Neural progenitor cell (in vitro differentiated cells): Measurements from ENCODE around the gene MTHFR. TPM values are rescaled to one million over a fixed set of nuclear protein-coding genes. Genes with fewer than 3 reads are reported as not detected.

ENCODE experiments used
- DNase-seq: peaks from one replicate; pipeline ENCODE4 v3.0.0-alpha.2; 2016; ENCODE audit warnings: low spot score
- H2AFZ ChIP-seq: fragments of 200-600 bp; sonication (generic); replicated peaks from 2 replicates; pipeline ENCODE4 v1.6.1; 2016; ENCODE audit warnings: antibody characterized with exemption
- H3F3A ChIP-seq: fragments of 200-600 bp; sonication (generic); 2 replicates; pipeline ENCODE4 v1.6.1; 2016; ENCODE audit warnings: antibody characterized with exemption, low read depth
- H3K27ac ChIP-seq: fragments of 200-600 bp; sonication (generic); 2 replicates; pipeline ENCODE4 v1.5.1; 2016; ENCODE audit warnings: mild to moderate bottlenecking
- H3K27me3 ChIP-seq: fragments of 200-600 bp; sonication (generic); 2 replicates; pipeline ENCODE4 v1.6.1; 2016; ENCODE audit warnings: mild to moderate bottlenecking, moderate library complexity
- H3K36me3 ChIP-seq: fragments of 200-600 bp; sonication (generic); 2 replicates; pipeline ENCODE4 v1.5.1; 2016
- H3K4me1 ChIP-seq: fragments of 200-600 bp; sonication (generic); 2 replicates; pipeline ENCODE4 v1.6.1; 2016; ENCODE audit warnings: mixed run types
- H3K4me2 ChIP-seq: fragments of 200-600 bp; sonication (generic); 2 replicates; pipeline ENCODE4 v1.6.1; 2016
- H3K4me3 ChIP-seq: fragments of 200-600 bp; sonication (generic); 2 replicates; pipeline ENCODE4 v1.5.1; 2016
- H3K79me2 ChIP-seq: fragments of 200-600 bp; sonication (generic); 2 replicates; pipeline ENCODE4 v1.6.1; 2016; ENCODE audit warnings: low read depth
- H3K9ac ChIP-seq: fragments of 200-600 bp; sonication (generic); 2 replicates; pipeline ENCODE4 v1.6.1; 2016
- H3K9me3 ChIP-seq: fragments of 200-600 bp; sonication (generic); 2 replicates; pipeline ENCODE4 v1.5.1; 2016; ENCODE audit warnings: low read depth
- H4K20me1 ChIP-seq: fragments of 200-600 bp; sonication (generic); 2 replicates; pipeline ENCODE4 v1.6.1; 2016; ENCODE audit warnings: low read depth
- H3K27ac Mint-ChIP-seq: 3 replicates; pipeline ENCODE4 v1.8.0; 2021; ENCODE audit warnings: mixed read lengths
- H3K27me3 Mint-ChIP-seq: 2 replicates; pipeline ENCODE4 v1.8.0; 2022; ENCODE audit warnings: low read depth, mild to moderate bottlenecking, inconsistent platforms, moderate library complexity, mixed read lengths; ENCODE audit not compliant: insufficient read depth
- H3K36me3 Mint-ChIP-seq: 3 replicates; pipeline ENCODE4 v1.8.0; 2021; ENCODE audit warnings: mixed read lengths
- H3K4me1 Mint-ChIP-seq: 3 replicates; pipeline ENCODE4 v1.8.0; 2021; ENCODE audit warnings: mixed read lengths
- H3K4me3 Mint-ChIP-seq: 3 replicates; pipeline ENCODE4 v1.8.0; 2021; ENCODE audit warnings: mild to moderate bottlenecking, moderate library complexity, mixed read lengths
- H3K9me3 Mint-ChIP-seq: 3 replicates; pipeline ENCODE4 v1.8.0; 2020; ENCODE audit warnings: mixed read lengths
- EZH2 ChIP-seq: fragments of 200-600 bp; sonication (generic); IDR thresholded peaks from 2 replicates; pipeline ENCODE4 v1.6.1; 2017; ENCODE audit warnings: antibody characterized with exemption, mild to moderate bottlenecking, moderate library complexity
- EZH2phosphoT487 ChIP-seq: fragments of 200-600 bp; sonication (generic); IDR thresholded peaks from 2 replicates; pipeline ENCODE4 v1.6.1; 2017; ENCODE audit warnings: antibody characterized with exemption
- total RNA-seq: library from RNA; depleted of rRNA; stranded (reverse); fragments of >200 nt; gene quantifications from 2 replicates; pipeline ENCODE4 v1.2.3, GENCODE V29; 2015; ENCODE audit warnings: low replicate concordance
- TF ChIP-seq, protein P1 (sequence below): fragments of 200-600 bp; sonication (generic); IDR thresholded peaks from 2 replicates; pipeline ENCODE4 v1.5.1; 2017; ENCODE audit warnings: antibody characterized with exemption, mild to moderate bottlenecking

Gene MTHFR
- total RNA-seq, 1 donor from 2014 or later = 7.0 TPM

- H3K4me3 ChIP-seq = no peak overlapping the region
- peaks cover 11% of the 10 kb centered on the region for H3K79me2 ChIP-seq
- no peak overlapping the region for H3K4me3 Mint-ChIP-seq
- H3K9me3 ChIP-seq = no peaks in the 10 kb centered on the region
- no peaks in the 10 kb centered on the region for H3K9me3 Mint-ChIP-seq
- H3K4me1 Mint-ChIP-seq = peaks cover 37% of the 10 kb centered on the region
- H3K27me3 ChIP-seq = no peaks in the 10 kb centered on the region
- peaks cover 12% of the 10 kb centered on the region for H4K20me1 ChIP-seq
- no peak for DNase-seq
- H3F3A ChIP-seq = peaks cover 29% of the 10 kb centered on the region
- no peaks in the 10 kb centered on the region for H3K36me3 ChIP-seq
- no peak for TF ChIP-seq EZH2
- TF ChIP-seq, protein P1, sequence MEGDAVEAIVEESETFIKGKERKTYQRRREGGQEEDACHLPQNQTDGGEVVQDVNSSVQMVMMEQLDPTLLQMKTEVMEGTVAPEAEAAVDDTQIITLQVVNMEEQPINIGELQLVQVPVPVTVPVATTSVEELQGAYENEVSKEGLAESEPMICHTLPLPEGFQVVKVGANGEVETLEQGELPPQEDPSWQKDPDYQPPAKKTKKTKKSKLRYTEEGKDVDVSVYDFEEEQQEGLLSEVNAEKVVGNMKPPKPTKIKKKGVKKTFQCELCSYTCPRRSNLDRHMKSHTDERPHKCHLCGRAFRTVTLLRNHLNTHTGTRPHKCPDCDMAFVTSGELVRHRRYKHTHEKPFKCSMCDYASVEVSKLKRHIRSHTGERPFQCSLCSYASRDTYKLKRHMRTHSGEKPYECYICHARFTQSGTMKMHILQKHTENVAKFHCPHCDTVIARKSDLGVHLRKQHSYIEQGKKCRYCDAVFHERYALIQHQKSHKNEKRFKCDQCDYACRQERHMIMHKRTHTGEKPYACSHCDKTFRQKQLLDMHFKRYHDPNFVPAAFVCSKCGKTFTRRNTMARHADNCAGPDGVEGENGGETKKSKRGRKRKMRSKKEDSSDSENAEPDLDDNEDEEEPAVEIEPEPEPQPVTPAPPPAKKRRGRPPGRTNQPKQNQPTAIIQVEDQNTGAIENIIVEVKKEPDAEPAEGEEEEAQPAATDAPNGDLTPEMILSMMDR = no peak
- TF ChIP-seq EZH2phosphoT487 = no peak
- no peak overlapping the region for H3K4me2 ChIP-seq
- peaks cover 10% of the 10 kb centered on the region for H3K36me3 Mint-ChIP-seq
- H3K27me3 Mint-ChIP-seq = peaks cover 6% of the 10 kb centered on the region
- no peak overlapping the region for H3K27ac ChIP-seq
- no peak overlapping the region for H3K27ac Mint-ChIP-seq
- no peak overlapping the region for H2AFZ ChIP-seq
- peaks cover 25% of the 10 kb centered on the region for H3K4me1 ChIP-seq
- H3K9ac ChIP-seq = no peak overlapping the region
These were observed 5.4 kb downstream of the MTHFR start for GRCh38 chr1:11800391-11800755.

DNA sequence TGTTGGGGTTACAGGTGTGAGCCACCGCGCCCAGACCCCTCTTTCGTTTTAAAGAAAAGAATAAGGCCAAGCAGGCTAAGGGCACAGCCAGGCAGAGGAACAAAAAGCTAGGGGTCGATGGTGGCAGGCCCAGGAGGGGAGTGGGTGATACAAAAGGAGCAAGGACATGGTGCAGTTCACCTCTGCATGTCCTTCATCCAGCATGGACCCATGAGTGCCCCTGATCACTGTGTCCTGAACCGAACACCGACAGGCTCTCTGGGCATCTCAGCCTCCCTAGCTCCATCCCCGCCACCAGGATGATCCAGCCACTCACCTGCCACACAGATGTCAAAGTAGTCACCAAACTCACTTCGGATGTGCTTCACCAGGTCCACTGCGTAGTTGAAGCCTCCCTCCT lies 5.9 kb downstream of the MTHFR start:
- Histone ChIP-seq H3K9ac (no peak overlapping the region), H3K4me3 (no peak overlapping the region), H3K9me3 (no peaks in the 10 kb centered on the region), H3F3A (peaks cover 25% of the 10 kb centered on the region), H2AFZ (no peak overlapping the region), H4K20me1 (peaks cover 12% of the 10 kb centered on the region), H3K27me3 (no peaks in the 10 kb centered on the region), H3K27ac (no peak overlapping the region), H3K4me1 (peaks cover 25% of the 10 kb centered on the region), H3K4me2 (no peak overlapping the region), H3K79me2 (peaks cover 6% of the 10 kb centered on the region), H3K36me3 (no peaks in the 10 kb centered on the region)
- peaks cover 10% of the 10 kb centered on the region for H3K36me3 Mint-ChIP-seq
- peaks cover 35% of the 10 kb centered on the region for H3K4me1 Mint-ChIP-seq
- TF ChIP-seq EZH2phosphoT487 (no peak), EZH2 (no peak)
- TF ChIP-seq, protein P1 = no peak
- peak overlapping the region; percentile 66 for H3K27ac Mint-ChIP-seq
- no peak for DNase-seq
- H3K9me3 Mint-ChIP-seq = no peaks in the 10 kb centered on the region
- H3K4me3 Mint-ChIP-seq = peak overlapping the region; percentile 50
- H3K27me3 Mint-ChIP-seq = peaks cover 6% of the 10 kb centered on the region

- Histone ChIP-seq H3K79me2 (no peaks in the 10 kb centered on the region), H4K20me1 (peaks cover 11% of the 10 kb centered on the region), H3K4me1 (peaks cover 17% of the 10 kb centered on the region), H3F3A (peaks cover 19% of the 10 kb centered on the region), H2AFZ (no peak overlapping the region), H3K27me3 (no peaks in the 10 kb centered on the region), H3K9me3 (no peaks in the 10 kb centered on the region), H3K9ac (no peak overlapping the region), H3K27ac (no peak overlapping the region), H3K4me2 (no peak overlapping the region), H3K4me3 (no peak overlapping the region), H3K36me3 (no peaks in the 10 kb centered on the region)
- TF ChIP-seq EZH2phosphoT487 = no peak
- TF ChIP-seq, protein P1 = no peak
- no peak for TF ChIP-seq EZH2
- H3K27ac Mint-ChIP-seq = no peak overlapping the region
- peaks cover 27% of the 10 kb centered on the region for H3K4me1 Mint-ChIP-seq
- peaks cover 6% of the 10 kb centered on the region for H3K27me3 Mint-ChIP-seq
- H3K36me3 Mint-ChIP-seq = peaks cover 14% of the 10 kb centered on the region
- no peak for DNase-seq
- H3K9me3 Mint-ChIP-seq = no peaks in the 10 kb centered on the region
- no peak overlapping the region for H3K4me3 Mint-ChIP-seq
These were observed 6.7 kb downstream of the MTHFR start for GRCh38 chr1:11799099-11799498.
